ENCODE results near the gene INPP5D.

Gene INPP5D

GRCh38 chr2:233174137-233174536, 114.0 kb downstream of the INPP5D start:
- Histone ChIP-seq H3K79me2 (ENCODE audit: control insufficient read depth, low read length) (no peaks in the 10 kb centered on the region), H3K27me3 (ENCODE audit: control insufficient read depth, low read length) (no peaks in the 10 kb centered on the region), H3K9me2 (replicated peaks; ENCODE audit: control insufficient read depth, low read length) (no peaks in the 10 kb centered on the region), H3K9me3 (ENCODE audit: control insufficient read depth, insufficient read depth, low read length) (no peaks in the 10 kb centered on the region), H3K4me2 (ENCODE audit: low read length) (no peak overlapping the region), H3K4me3 (ENCODE audit: low read length) (no peak overlapping the region), H3K4me1 (ENCODE audit: control insufficient read depth, low read length) (no peaks in the 10 kb centered on the region), H3F3A (ENCODE audit: control insufficient read depth, insufficient read depth) (no peaks in the 10 kb centered on the region), H4K20me1 (ENCODE audit: control insufficient read depth, insufficient read depth, low read depth, low read length) (no peaks in the 10 kb centered on the region), H3K36me3 (ENCODE audit: control insufficient read depth, low read length) (peaks cover 45% of the 10 kb centered on the region), H3K27ac (ENCODE audit: low read depth, low read length) (no peak overlapping the region)
- TF ChIP-seq EZH2phosphoT487 (IDR thresholded peaks at IDR 0.05; ENCODE audit: borderline replicate concordance, low read length) = no peak
- TF ChIP-seq CTCF (IDR thresholded peaks at IDR 0.05; ENCODE audit: low read depth, low read length, poor library complexity, severe bottlenecking) = no peak

DNA sequence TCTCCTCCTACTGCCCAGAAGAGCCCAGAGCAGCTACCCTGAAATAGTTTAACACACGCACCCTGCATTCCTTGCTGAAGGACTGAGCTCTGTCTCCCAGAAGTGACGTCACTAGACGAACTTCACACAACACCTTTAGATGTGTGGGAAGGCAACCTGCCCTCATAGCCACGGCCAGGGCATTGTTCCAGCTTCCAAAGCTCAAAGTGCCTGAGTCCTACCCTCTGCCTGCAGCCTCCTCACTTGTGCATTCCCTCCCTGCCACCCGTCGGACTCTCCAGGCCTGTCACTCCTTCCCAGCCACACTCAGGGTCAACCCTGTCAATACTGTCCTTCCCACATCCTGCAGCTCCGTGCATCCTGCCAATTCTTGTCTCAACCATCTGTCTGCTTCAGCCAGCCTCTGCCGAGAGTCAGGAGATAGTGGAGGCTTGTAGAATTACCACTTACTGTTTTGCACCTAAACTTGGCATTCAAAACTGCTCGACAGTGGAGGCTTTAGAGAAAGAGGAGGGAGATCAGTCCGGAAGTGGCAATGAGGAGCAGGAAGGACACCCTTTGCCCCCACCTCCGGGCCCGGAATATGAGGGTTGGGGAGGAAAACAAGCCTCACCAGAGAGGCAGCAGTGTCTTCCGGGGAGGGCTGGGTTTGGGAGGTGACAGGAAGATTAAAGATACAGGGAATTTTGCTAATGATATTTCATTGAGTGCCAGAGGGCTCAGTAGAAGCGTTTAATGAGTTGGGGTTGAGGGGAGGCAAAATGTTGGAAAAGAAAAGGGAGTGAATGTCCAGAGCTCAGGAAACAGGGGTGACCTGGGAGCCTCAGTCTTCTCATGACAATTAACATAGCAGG, 119.1 kb downstream of the INPP5D start:
- peaks cover 42% of the 10 kb centered on the region for H3K36me3 ChIP-seq (ENCODE audit: control insufficient read depth, low read length)
- H3K4me2 ChIP-seq (ENCODE audit: low read length) = no peak overlapping the region
- H3K4me3 ChIP-seq (ENCODE audit: low read length) = no peak overlapping the region
- H3K27ac ChIP-seq (ENCODE audit: low read depth, low read length) = no peak overlapping the region
- no peaks in the 10 kb centered on the region for H3K9me2 ChIP-seq (replicated peaks; ENCODE audit: control insufficient read depth, low read length)
- H3F3A ChIP-seq (ENCODE audit: control insufficient read depth, insufficient read depth) = no peaks in the 10 kb centered on the region
- no peaks in the 10 kb centered on the region; the same call in 1 of the 2 replicates for H4K20me1 ChIP-seq (ENCODE audit: control insufficient read depth, insufficient read depth, low read depth, low read length)
- TF ChIP-seq CTCF (IDR thresholded peaks at IDR 0.05; ENCODE audit: low read depth, low read length, poor library complexity, severe bottlenecking) (no peak), EZH2phosphoT487 (IDR thresholded peaks at IDR 0.05; ENCODE audit: borderline replicate concordance, low read length) (no peak)
- no peaks in the 10 kb centered on the region for H3K27me3 ChIP-seq (ENCODE audit: control insufficient read depth, low read length)
- H3K79me2 ChIP-seq (ENCODE audit: control insufficient read depth, low read length) = no peaks in the 10 kb centered on the region
- H3K4me1 ChIP-seq (ENCODE audit: control insufficient read depth, low read length) = no peaks in the 10 kb centered on the region
- no peaks in the 10 kb centered on the region for H3K9me3 ChIP-seq (ENCODE audit: control insufficient read depth, insufficient read depth, low read length)

- H3F3A ChIP-seq (ENCODE audit: control insufficient read depth, insufficient read depth) = no peaks in the 10 kb centered on the region
- H3K9me3 ChIP-seq (ENCODE audit: control insufficient read depth, insufficient read depth, low read length) = no peaks in the 10 kb centered on the region
- peaks cover 5% of the 10 kb centered on the region for H3K4me1 ChIP-seq (ENCODE audit: control insufficient read depth, low read length)
- H3K9me2 ChIP-seq (replicated peaks; ENCODE audit: control insufficient read depth, low read length) = no peaks in the 10 kb centered on the region
- peaks cover 49% of the 10 kb centered on the region for H3K36me3 ChIP-seq (ENCODE audit: control insufficient read depth, low read length)
- TF ChIP-seq CTCF (IDR thresholded peaks at IDR 0.05; ENCODE audit: low read depth, low read length, poor library complexity, severe bottlenecking) (no peak), EZH2phosphoT487 (IDR thresholded peaks at IDR 0.05; ENCODE audit: borderline replicate concordance, low read length) (no peak)
- H3K27ac ChIP-seq (ENCODE audit: low read depth, low read length) = no peak overlapping the region
- no peaks in the 10 kb centered on the region for H3K79me2 ChIP-seq (ENCODE audit: control insufficient read depth, low read length)
- no peaks in the 10 kb centered on the region; the same call in 1 of the 2 replicates for H4K20me1 ChIP-seq (ENCODE audit: control insufficient read depth, insufficient read depth, low read depth, low read length)
- no peaks in the 10 kb centered on the region for H3K27me3 ChIP-seq (ENCODE audit: control insufficient read depth, low read length)
- no peak overlapping the region for H3K4me2 ChIP-seq (ENCODE audit: low read length)
- H3K4me3 ChIP-seq (ENCODE audit: low read length) = no peak overlapping the region
These were observed 119.8 kb downstream of the INPP5D start for GRCh38 chr2:233179848-233180366.

Data from DOHH2 (cell line).